Bronchial epithelial cell (primary cell): Measurements from ENCODE around the gene CERS3. TPM values are rescaled to one million over a fixed set of nuclear protein-coding genes. Genes with fewer than 3 reads are reported as not detected.
"Not testable (repeated sequence)": the region's sequence is repeated elsewhere in the genome, so short reads cannot be mapped to it uniquely, and the experiment has no call there.

Source experiments
- DNase-seq: peaks from one replicate; pipeline ENCODE4 v3.0.0-alpha.2; 2010; ENCODE audit warnings: low read depth
- FAIRE-seq: peaks from 2 replicates; lab custom pipeline; 2011; peaks lifted over from hg19 to GRCh38; lab: Jason Lieb, UNC
- H3K27me3 ChIP-seq: 2 replicates; pipeline ENCODE4 v1.5.1; 2011; ENCODE audit warnings: low read length; ENCODE audit not compliant: control insufficient read depth, insufficient read depth
- H3K36me3 ChIP-seq: 2 replicates; pipeline ENCODE4 v1.5.1; 2011; ENCODE audit warnings: low read length; ENCODE audit not compliant: control insufficient read depth, insufficient read depth
- H3K4me3 ChIP-seq: 2 replicates; pipeline ENCODE4 v1.5.1; 2011; ENCODE audit warnings: mild to moderate bottlenecking, low read depth, low read length, control low read depth
- CTCF ChIP-seq: IDR thresholded peaks from 2 replicates; pipeline ENCODE4 v1.5.1; 2011; ENCODE audit warnings: mild to moderate bottlenecking, moderate library complexity, low read length, control low read depth, inconsistent platforms; ENCODE audit not compliant: insufficient read depth, severe bottlenecking
- total RNA-seq: library from RNA; depleted of rRNA; stranded (reverse); fragments of >200 nt; gene quantifications from 2 replicates; pipeline ENCODE4 v1.2.1, GENCODE V29; 2014

CERS3 gene
- total RNA-seq, 1 donor from 2014 or later, result 4.7 TPM

- Histone ChIP-seq H3K27me3 (no peaks in the 10 kb centered on the region), H3K4me3 (no peak overlapping the region), H3K36me3 (no peaks in the 10 kb centered on the region)
- DNase-seq (peak; percentile 34), FAIRE-seq (peak; percentile 40)
- no peak for TF ChIP-seq CTCF
These were observed 64.5 kb downstream of the CERS3 start for GRCh38 chr15:100464256-100464655.

- no peaks in the 10 kb centered on the region for H3K36me3 ChIP-seq
These were observed 65.2 kb downstream of the CERS3 start for GRCh38 chr15:100463515-100463914.

GRCh38 chr15:100461049-100461448 is 67.7 kb downstream of the CERS3 start:
- Histone ChIP-seq H3K27me3 (no peaks in the 10 kb centered on the region), H3K36me3 (no peaks in the 10 kb centered on the region), H3K4me3 (no peak overlapping the region)
- no peak for TF ChIP-seq CTCF
- FAIRE-seq (no peak), DNase-seq (no peak)

More at GRCh38 chr15:100463515-100463914, 65.2 kb downstream of the CERS3 start:
- TF ChIP-seq CTCF, result no peak
- Histone ChIP-seq H3K27me3 (no peaks in the 10 kb centered on the region), H3K4me3 (no peak overlapping the region)
- FAIRE-seq (no peak), DNase-seq (peak; percentile 29)

GRCh38 chr15:100457201-100457600 is 71.5 kb downstream of the CERS3 start:
- Histone ChIP-seq H3K36me3 (no peaks in the 10 kb centered on the region), H3K4me3 (no peak overlapping the region), H3K27me3 (no peaks in the 10 kb centered on the region)
- no peak for FAIRE-seq
- TF ChIP-seq CTCF, result no peak
- DNase-seq, result peak; percentile 9

DNA sequence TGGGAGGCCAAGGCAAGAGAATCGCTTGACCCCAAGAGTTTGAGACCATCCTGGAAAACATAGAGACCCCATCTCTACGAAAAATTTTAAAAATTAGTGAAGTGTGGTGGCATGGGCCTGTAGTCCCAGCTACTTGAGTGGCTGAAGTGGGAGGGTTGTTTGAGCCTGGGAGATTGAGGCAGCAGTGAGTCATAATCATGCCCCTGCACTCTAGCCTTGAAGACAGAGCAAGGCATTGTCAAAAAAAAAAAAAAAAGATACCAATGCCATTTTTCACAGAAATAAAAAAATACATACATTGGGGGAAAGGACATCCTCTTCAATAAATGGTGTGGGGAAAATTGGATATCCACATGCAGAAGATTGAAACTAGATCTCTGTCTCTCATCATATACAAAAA is 74.6 kb downstream of the CERS3 start:
- Histone ChIP-seq H3K36me3 (no peaks in the 10 kb centered on the region), H3K27me3 (no peaks in the 10 kb centered on the region), H3K4me3 (no peak overlapping the region)
- DNase-seq (no peak), FAIRE-seq (no peak)
- no peak for TF ChIP-seq CTCF

DNA sequence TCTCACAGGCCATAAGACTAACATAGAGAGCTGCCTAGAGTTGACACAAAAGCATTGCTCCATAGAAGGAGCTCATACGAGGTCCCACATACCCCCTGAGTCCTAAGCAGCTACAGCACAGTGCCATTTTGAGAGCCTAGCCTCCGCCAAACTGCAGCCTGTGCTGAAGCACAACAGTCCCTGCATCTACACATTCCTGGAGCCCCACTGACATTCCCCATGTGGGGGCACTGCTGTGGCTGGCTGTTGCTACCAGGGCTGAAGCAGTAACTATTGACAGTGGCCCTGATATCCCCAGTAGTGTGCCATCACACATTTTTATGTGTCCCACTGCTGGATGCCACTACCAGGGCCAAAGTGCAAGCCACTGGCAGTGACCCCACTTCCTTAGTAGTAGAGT is 80.3 kb downstream of the CERS3 start:
- no peaks in the 10 kb centered on the region for H3K36me3 ChIP-seq
- DNase-seq, result no peak
- no peak for FAIRE-seq
- H3K27me3 ChIP-seq, result no peaks in the 10 kb centered on the region
- no peak overlapping the region for H3K4me3 ChIP-seq
- TF ChIP-seq CTCF, result no peak

DNA sequence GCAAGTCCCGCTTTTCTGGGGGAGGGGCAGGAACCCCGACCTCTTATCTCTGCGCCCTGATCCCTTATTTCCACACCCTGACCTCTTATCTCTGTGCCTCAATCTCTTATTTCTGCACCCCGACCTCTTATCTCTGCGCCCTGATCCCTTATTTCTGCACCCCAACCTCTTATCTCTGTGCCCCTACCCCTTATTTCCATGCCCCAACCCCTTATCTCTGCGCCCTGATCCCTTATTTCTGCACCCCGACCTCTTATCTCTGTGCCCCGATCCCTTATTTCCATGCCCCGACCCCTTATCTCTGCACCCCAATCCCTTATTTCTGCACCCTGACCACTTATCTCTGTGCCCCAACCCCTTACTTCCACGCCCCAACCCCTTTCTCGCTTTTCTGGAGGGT is 87.7 kb downstream of the CERS3 start:
- FAIRE-seq, DNase-seq, H3K36me3 ChIP-seq, H3K27me3 ChIP-seq, H3K4me3 ChIP-seq: not testable (repeated sequence)
